ENCODE results near the gene MSL3B.

The MSL3B gene

GRCh38 chr2:233832869-233833311 lies 35.3 kb downstream of the MSL3B start:
- TF ChIP-seq, protein P1, sequence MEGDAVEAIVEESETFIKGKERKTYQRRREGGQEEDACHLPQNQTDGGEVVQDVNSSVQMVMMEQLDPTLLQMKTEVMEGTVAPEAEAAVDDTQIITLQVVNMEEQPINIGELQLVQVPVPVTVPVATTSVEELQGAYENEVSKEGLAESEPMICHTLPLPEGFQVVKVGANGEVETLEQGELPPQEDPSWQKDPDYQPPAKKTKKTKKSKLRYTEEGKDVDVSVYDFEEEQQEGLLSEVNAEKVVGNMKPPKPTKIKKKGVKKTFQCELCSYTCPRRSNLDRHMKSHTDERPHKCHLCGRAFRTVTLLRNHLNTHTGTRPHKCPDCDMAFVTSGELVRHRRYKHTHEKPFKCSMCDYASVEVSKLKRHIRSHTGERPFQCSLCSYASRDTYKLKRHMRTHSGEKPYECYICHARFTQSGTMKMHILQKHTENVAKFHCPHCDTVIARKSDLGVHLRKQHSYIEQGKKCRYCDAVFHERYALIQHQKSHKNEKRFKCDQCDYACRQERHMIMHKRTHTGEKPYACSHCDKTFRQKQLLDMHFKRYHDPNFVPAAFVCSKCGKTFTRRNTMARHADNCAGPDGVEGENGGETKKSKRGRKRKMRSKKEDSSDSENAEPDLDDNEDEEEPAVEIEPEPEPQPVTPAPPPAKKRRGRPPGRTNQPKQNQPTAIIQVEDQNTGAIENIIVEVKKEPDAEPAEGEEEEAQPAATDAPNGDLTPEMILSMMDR (IDR thresholded peaks at IDR 0.05) = peak; percentile 21
- Histone ChIP-seq H3K27ac (no peak overlapping the region), H3K9ac (ENCODE audit: low read depth in 2 of 2, low read length in 2 of 2) (no peak overlapping the region), H3K9me3 (no peaks in the 10 kb centered on the region), H3K4me3 (no peak overlapping the region), H3K27me3 (no peaks in the 10 kb centered on the region), H3K36me3 (no peaks in the 10 kb centered on the region), H3K4me1 (no peaks in the 10 kb centered on the region)
- intact Hi-C loops (cut with DNase I) = no loop called here
- no peak for DNase-seq

GRCh38 chr2:233832414-233832813 lies 35.8 kb downstream of the MSL3B start:
- TF ChIP-seq, protein P1 (IDR thresholded peaks at IDR 0.05) = no peak

GRCh38 chr2:233831861-233832260 lies 36.3 kb downstream of the MSL3B start:
- Histone ChIP-seq H3K9ac (ENCODE audit: low read depth in 2 of 2, low read length in 2 of 2) (no peak overlapping the region), H3K27ac (no peak overlapping the region), H3K27me3 (no peaks in the 10 kb centered on the region), H3K9me3 (no peaks in the 10 kb centered on the region), H3K4me3 (no peak overlapping the region), H3K4me1 (no peaks in the 10 kb centered on the region), H3K36me3 (no peaks in the 10 kb centered on the region)
- DNase-seq = no peak
- TF ChIP-seq, protein P1 (IDR thresholded peaks at IDR 0.05) = no peak
- intact Hi-C loops (cut with DNase I) = loop anchor here (2.0 kb wide), 1 partner anchor 385 kb away; no protein-coding TSS in a partner anchor

More at GRCh38 chr2:233832414-233832813, 35.8 kb downstream of the MSL3B start:
- Histone ChIP-seq H3K9ac (ENCODE audit: low read depth in 2 of 2, low read length in 2 of 2) (no peak overlapping the region), H3K27me3 (no peaks in the 10 kb centered on the region), H3K27ac (no peak overlapping the region), H3K4me1 (no peaks in the 10 kb centered on the region), H3K4me3 (no peak overlapping the region), H3K9me3 (no peaks in the 10 kb centered on the region), H3K36me3 (no peaks in the 10 kb centered on the region)
- intact Hi-C loops (cut with DNase I) = no loop called here
- DNase-seq = no peak

DNA sequence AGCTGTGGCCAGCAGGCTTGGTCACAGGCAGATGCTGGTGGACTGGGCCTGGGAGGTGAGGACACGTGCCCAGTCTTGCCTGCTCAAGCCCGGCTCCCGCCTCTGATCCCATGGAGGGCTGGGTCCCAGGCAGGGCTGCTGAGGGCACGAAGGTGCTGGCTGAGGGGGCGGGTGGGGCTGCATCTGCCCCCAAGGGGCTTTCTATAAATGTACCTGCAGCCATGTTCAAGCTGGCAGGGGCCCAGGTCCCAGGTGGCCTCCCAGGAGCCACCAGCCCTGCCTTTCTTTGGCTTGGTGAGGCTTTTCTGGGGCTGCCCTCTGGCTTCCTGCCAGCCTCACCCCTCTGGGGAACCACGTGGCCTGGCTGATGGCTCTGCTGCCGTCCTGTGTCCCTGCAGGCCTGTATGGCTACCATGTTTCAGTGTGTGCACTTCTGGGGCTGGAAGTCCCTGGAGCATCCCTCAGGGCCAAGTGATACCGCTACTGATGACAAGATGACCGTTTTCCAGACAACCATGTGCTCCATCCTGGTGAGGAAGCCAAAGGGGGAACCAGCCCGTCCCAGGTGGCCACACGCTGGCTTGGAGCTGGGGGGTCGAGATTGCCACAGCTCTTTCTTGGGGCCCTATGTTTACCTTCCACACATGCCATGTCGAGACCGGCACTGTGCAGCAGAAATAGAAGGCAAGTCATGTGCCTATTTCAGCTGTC lies 37.0 kb downstream of the MSL3B start:
- no peak for DNase-seq
- Histone ChIP-seq H3K4me1 (no peaks in the 10 kb centered on the region), H3K27me3 (no peaks in the 10 kb centered on the region), H3K27ac (no peak overlapping the region), H3K9ac (ENCODE audit: low read depth in 2 of 2, low read length in 2 of 2) (no peak overlapping the region), H3K4me3 (no peak overlapping the region), H3K9me3 (no peaks in the 10 kb centered on the region), H3K36me3 (no peaks in the 10 kb centered on the region)
- TF ChIP-seq, protein P1 (IDR thresholded peaks at IDR 0.05) = no peak
- intact Hi-C loops (cut with DNase I) = loop anchor here (2.0 kb wide), 1 partner anchor 384 kb away; no protein-coding TSS in a partner anchor

- Histone ChIP-seq H3K36me3 (no peaks in the 10 kb centered on the region), H3K27ac (no peak overlapping the region), H3K27me3 (no peaks in the 10 kb centered on the region), H3K9me3 (no peaks in the 10 kb centered on the region), H3K9ac (ENCODE audit: low read depth in 2 of 2, low read length in 2 of 2) (no peak overlapping the region), H3K4me1 (no peaks in the 10 kb centered on the region), H3K4me3 (no peak overlapping the region)
- intact Hi-C loops (cut with DNase I) = loop anchor here (2.0 kb wide), 1 partner anchor 383 kb away; no protein-coding TSS in a partner anchor
- DNase-seq = no peak
- TF ChIP-seq, protein P1 (IDR thresholded peaks at IDR 0.05) = no peak
These were observed 37.9 kb downstream of the MSL3B start for GRCh38 chr2:233830111-233830802.
